DND-41 (cell line): ENCODE data around the gene DYNC1I1.

Experiments used
- ATAC-seq: fragments of 200-7000 bp; cut with Tn5 transposase; 3 replicates; pipeline ENCODE4 v1.9.1; 2021; ENCODE audit warnings: low read depth; ENCODE audit not compliant: insufficient read depth
- DNase-seq: peaks from one replicate; pipeline ENCODE4 v3.0.0-alpha.2; 2020
- H2AFZ ChIP-seq: 2 replicates; pipeline ENCODE4 v1.6.0; 2012; ENCODE audit warnings: low read depth, low read length
- H3K27ac ChIP-seq: 2 replicates; pipeline ENCODE4 v1.5.1; 2012; ENCODE audit warnings: low read length, inconsistent platforms
- H3K27me3 ChIP-seq: fragments of 200-600 bp; sonication (generic); 2 replicates; pipeline ENCODE4 v1.6.0; 2012; ENCODE audit warnings: low read length, mild to moderate bottlenecking, inconsistent platforms; ENCODE audit not compliant: insufficient read depth, poor library complexity
- H3K36me3 ChIP-seq: 2 replicates; pipeline ENCODE4 v1.5.1; 2012; ENCODE audit warnings: low read length, inconsistent platforms; ENCODE audit not compliant: insufficient read depth
- H3K4me1 ChIP-seq: 2 replicates; pipeline ENCODE4 v1.5.1; 2012; ENCODE audit warnings: mild to moderate bottlenecking, low read length; ENCODE audit not compliant: insufficient read depth
- H3K4me2 ChIP-seq: 2 replicates; pipeline ENCODE4 v1.6.0; 2012; ENCODE audit warnings: mild to moderate bottlenecking, moderate library complexity, low read length, inconsistent platforms; ENCODE audit not compliant: insufficient read depth
- H3K4me3 ChIP-seq, 2 experiments: fragments of 200-600 bp in 1 of 2; shearing (Covaris generic) in 1 of 2; 2 replicates each; pipeline ENCODE4 v1.5.1; 2012 to 2016; ENCODE audit warnings: inconsistent platforms in 2 of 2, low read length in 2 of 2, mild to moderate bottlenecking in 2 of 2, low read depth in 1 of 2, moderate library complexity in 1 of 2
- H3K79me2 ChIP-seq: 2 replicates; pipeline ENCODE4 v1.6.0; 2012; ENCODE audit warnings: low read length, inconsistent platforms; ENCODE audit not compliant: insufficient read depth
- H3K9ac ChIP-seq: 2 replicates; pipeline ENCODE4 v1.6.0; 2012; ENCODE audit warnings: low read depth, mild to moderate bottlenecking, inconsistent platforms, low read length, moderate library complexity
- H3K9me3 ChIP-seq: 2 replicates; pipeline ENCODE4 v1.5.1; 2012; ENCODE audit warnings: low read length, moderate library complexity, mild to moderate bottlenecking, inconsistent platforms; ENCODE audit not compliant: insufficient read depth, severe bottlenecking
- H4K20me1 ChIP-seq: 2 replicates; pipeline ENCODE4 v1.6.0; 2012; ENCODE audit warnings: low read length; ENCODE audit not compliant: insufficient read depth
- CTCF ChIP-seq: IDR thresholded peaks from 2 replicates; pipeline ENCODE4 v1.5.1; 2012; ENCODE audit warnings: borderline replicate concordance, low read length, moderate library complexity, mild to moderate bottlenecking; ENCODE audit not compliant: poor library complexity, severe bottlenecking; ENCODE audit errors: extremely low read depth
- EZH2 ChIP-seq: IDR thresholded peaks from 3 replicates; pipeline ENCODE4 v1.6.1; 2012; ENCODE audit warnings: borderline replicate concordance, low read depth, mild to moderate bottlenecking, moderate library complexity, low read length, inconsistent platforms; ENCODE audit not compliant: severe bottlenecking

The DYNC1I1 gene

GRCh38 chr7:96126382-96126781, 354.0 kb downstream of the DYNC1I1 start:
- no peak for ATAC-seq
- H3K36me3 ChIP-seq, result no peaks in the 10 kb centered on the region
- no peaks in the 10 kb centered on the region for H3K9me3 ChIP-seq
- no peaks in the 10 kb centered on the region for H3K79me2 ChIP-seq
- H3K9ac ChIP-seq, result no peak overlapping the region
- H3K4me3 ChIP-seq, result no peak overlapping the region
- DNase-seq, result no peak
- H3K4me2 ChIP-seq, result no peak overlapping the region
- no peaks in the 10 kb centered on the region for H3K4me1 ChIP-seq
- TF ChIP-seq EZH2 (no peak), CTCF (no peak)
- no peaks in the 10 kb centered on the region for H3K27me3 ChIP-seq
- H4K20me1 ChIP-seq, result no peaks in the 10 kb centered on the region
- H3K27ac ChIP-seq, result no peak overlapping the region
- no peak overlapping the region for H2AFZ ChIP-seq

GRCh38 chr7:96127746-96128145, 355.4 kb downstream of the DYNC1I1 start:
- no peaks in the 10 kb centered on the region for H3K4me1 ChIP-seq
- no peak for DNase-seq
- no peak overlapping the region for H3K4me2 ChIP-seq
- no peaks in the 10 kb centered on the region for H4K20me1 ChIP-seq
- no peaks in the 10 kb centered on the region for H3K27me3 ChIP-seq
- H3K27ac ChIP-seq, result no peak overlapping the region
- no peaks in the 10 kb centered on the region for H3K36me3 ChIP-seq
- H3K79me2 ChIP-seq, result no peaks in the 10 kb centered on the region
- ATAC-seq, result no peak
- no peaks in the 10 kb centered on the region for H3K9me3 ChIP-seq
- H3K4me3 ChIP-seq, result no peak overlapping the region
- H2AFZ ChIP-seq, result no peak overlapping the region
- TF ChIP-seq EZH2 (no peak), CTCF (no peak)
- no peak overlapping the region for H3K9ac ChIP-seq

GRCh38 chr7:96131525-96131924, 359.2 kb downstream of the DYNC1I1 start:
- DNase-seq, result no peak
- no peaks in the 10 kb centered on the region for H4K20me1 ChIP-seq
- ATAC-seq, result no peak
- no peaks in the 10 kb centered on the region for H3K79me2 ChIP-seq
- H3K27me3 ChIP-seq, result no peaks in the 10 kb centered on the region
- H3K9ac ChIP-seq, result no peak overlapping the region
- no peak overlapping the region for H2AFZ ChIP-seq
- no peaks in the 10 kb centered on the region for H3K36me3 ChIP-seq
- no peak for TF ChIP-seq CTCF
- no peak for TF ChIP-seq EZH2
- H3K4me2 ChIP-seq, result no peak overlapping the region
- no peak overlapping the region for H3K27ac ChIP-seq
- H3K9me3 ChIP-seq, result no peaks in the 10 kb centered on the region
- H3K4me1 ChIP-seq, result no peaks in the 10 kb centered on the region
- no peak overlapping the region for H3K4me3 ChIP-seq

- TF ChIP-seq CTCF, result no peak
- no peak for TF ChIP-seq EZH2
These were observed 362.9 kb downstream of the DYNC1I1 start for GRCh38 chr7:96135241-96135640.

More at GRCh38 chr7:96135241-96135640, 362.9 kb downstream of the DYNC1I1 start:
- Histone ChIP-seq H3K9me3 (no peaks in the 10 kb centered on the region), H3K4me2 (no peak overlapping the region), H3K36me3 (no peaks in the 10 kb centered on the region), H3K4me3 (no peak overlapping the region), H4K20me1 (no peaks in the 10 kb centered on the region), H3K27ac (no peak overlapping the region), H3K27me3 (no peaks in the 10 kb centered on the region), H3K9ac (no peak overlapping the region), H3K79me2 (no peaks in the 10 kb centered on the region), H2AFZ (no peak overlapping the region), H3K4me1 (no peaks in the 10 kb centered on the region)
- ATAC-seq (no peak), DNase-seq (no peak)
